ENCODE measurements around the gene ASIC3.

GRCh38 chr7:151095123-151095797 lies 46.9 kb downstream of the ASIC3 start:
- TF ChIP-seq CTCF (IDR thresholded peaks at IDR 0.05) (no peak), POLR2A (IDR thresholded peaks at IDR 0.05) (no peak), POLR2AphosphoS5 (IDR thresholded peaks at IDR 0.05) (no peak), EP300 (IDR thresholded peaks at IDR 0.05) (no peak)

Data from stomach (tissue), 4 donors.